ENCODE data around the gene IFNG-AS1.

GRCh38 chr12:67939611-67940010 is 49.6 kb upstream of the IFNG-AS1 start:
- TF ChIP-seq EZH2phosphoT487 (IDR thresholded peaks at IDR 0.05; ENCODE audit: borderline replicate concordance, low read length), result no peak
- TF ChIP-seq CTCF (conservative IDR thresholded peaks at IDR 0.05; ENCODE audit: low read depth, low read length), result no peak

Measured in PC-3 (cell line).